Breast epithelium (tissue), 3 donors: Measurements from ENCODE around the gene MYBPC2.

Source experiments
- POLR2A ChIP-seq: fragments of 450-650 bp; IDR thresholded peaks from one replicate; pipeline ENCODE4 v1.6.1; 2016; ENCODE audit warnings: antibody characterized with exemption, mild to moderate bottlenecking, moderate library complexity
- TF ChIP-seq, protein P1 (sequence below), 3 donors: fragments of 450-650 bp; IDR thresholded peaks; one replicate each; pipeline ENCODE4 v1.5.1; 2016 to 2017; ENCODE audit warnings: antibody characterized with exemption in 3 of 3, mild to moderate bottlenecking in 3 of 3, moderate library complexity in 3 of 3

- TF ChIP-seq, protein P1, sequence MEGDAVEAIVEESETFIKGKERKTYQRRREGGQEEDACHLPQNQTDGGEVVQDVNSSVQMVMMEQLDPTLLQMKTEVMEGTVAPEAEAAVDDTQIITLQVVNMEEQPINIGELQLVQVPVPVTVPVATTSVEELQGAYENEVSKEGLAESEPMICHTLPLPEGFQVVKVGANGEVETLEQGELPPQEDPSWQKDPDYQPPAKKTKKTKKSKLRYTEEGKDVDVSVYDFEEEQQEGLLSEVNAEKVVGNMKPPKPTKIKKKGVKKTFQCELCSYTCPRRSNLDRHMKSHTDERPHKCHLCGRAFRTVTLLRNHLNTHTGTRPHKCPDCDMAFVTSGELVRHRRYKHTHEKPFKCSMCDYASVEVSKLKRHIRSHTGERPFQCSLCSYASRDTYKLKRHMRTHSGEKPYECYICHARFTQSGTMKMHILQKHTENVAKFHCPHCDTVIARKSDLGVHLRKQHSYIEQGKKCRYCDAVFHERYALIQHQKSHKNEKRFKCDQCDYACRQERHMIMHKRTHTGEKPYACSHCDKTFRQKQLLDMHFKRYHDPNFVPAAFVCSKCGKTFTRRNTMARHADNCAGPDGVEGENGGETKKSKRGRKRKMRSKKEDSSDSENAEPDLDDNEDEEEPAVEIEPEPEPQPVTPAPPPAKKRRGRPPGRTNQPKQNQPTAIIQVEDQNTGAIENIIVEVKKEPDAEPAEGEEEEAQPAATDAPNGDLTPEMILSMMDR (IDR thresholded peaks at IDR 0.05) = no peak
- no peak for TF ChIP-seq POLR2A
Measured at GRCh38 chr19:50512999-50513745, 80.5 kb downstream of the MYBPC2 start.
